Body of pancreas (tissue), 4 donors: Measurements from ENCODE around the gene INPP5K. TPM values are rescaled to one million over a fixed set of nuclear protein-coding genes. Genes with fewer than 3 reads are reported as not detected.
A peak's percentile ranks its signal among the peaks of the same experiment; 100 is the strongest.
"Not testable (repeated sequence)": the region's sequence is repeated elsewhere in the genome, so short reads cannot be mapped to it uniquely, and the experiment has no call there.

Experiments
- ATAC-seq: fragments of 150-250 bp; one replicate; pipeline ENCODE4 v1.9.1; 2016
- DNase-seq, 4 donors: peaks; one replicate each; pipeline ENCODE4 v3.0.0-alpha.2; 2019
- H3K27ac ChIP-seq, 4 donors: fragments of 200-600 bp; sonication (generic); 1 replicate in 3 of 4; 2 replicates in 1 of 4; pipeline versions ENCODE4 v1.5.1 to v1.6.1; 2016 to 2019; ENCODE audit warnings: mild to moderate bottlenecking in 1 of 4, mixed read lengths in 1 of 4, moderate library complexity in 1 of 4
- H3K27me3 ChIP-seq, 2 donors: fragments of 200-600 bp; sonication (generic); one replicate each; pipeline ENCODE4 v1.6.0; 2016; ENCODE audit warnings: mild to moderate bottlenecking in 1 of 2
- H3K36me3 ChIP-seq, 2 donors: fragments of 200-600 bp; sonication (generic); replicated peaks in 1 of 2; 2 replicates each; pipeline ENCODE4 v1.5.1; 2016; ENCODE audit warnings: low read depth in 2 of 2; ENCODE audit not compliant: insufficient read depth in 1 of 2
- H3K4me1 ChIP-seq: fragments of 200-600 bp; sonication (generic); one replicate; pipeline ENCODE4 v1.6.0; 2016
- H3K4me3 ChIP-seq, 2 donors: fragments of 200-600 bp; sonication (generic); 1 replicate in 1 of 2; 2 replicates in 1 of 2; pipeline ENCODE4 v1.5.1; 2016 to 2019
- H3K9me3 ChIP-seq, 3 donors: fragments of 200-600 bp; sonication (generic); 1 replicate in 2 of 3; 2 replicates in 1 of 3; pipeline ENCODE4 v1.5.1; 2016
- CTCF ChIP-seq, 7 experiments: fragments of 450-650 bp in 4 of 7; fragments of 200-600 bp in 3 of 7; sonication (generic) in 3 of 7; IDR thresholded peaks; one replicate each; pipeline ENCODE4 v1.5.1; 2016 to 2019; ENCODE audit warnings: antibody characterized with exemption in 7 of 7
- POLR2A ChIP-seq, 3 donors: fragments of 450-650 bp; IDR thresholded peaks; one replicate each; pipeline ENCODE4 v1.6.1; 2016; ENCODE audit warnings: antibody characterized with exemption in 3 of 3, mild to moderate bottlenecking in 2 of 3
- WGBS, 2 donors: methylation state at CpG; one replicate each; pipeline ENCODE4 v1.1.5; 2017; 5-methylcytosine and 5-hydroxymethylcytosine counted together
- intact Hi-C: fragments of 100-400 bp; cut with DNase I; formaldehyde crosslinking; loops from one replicate; pipeline ENCODE4 v1.15.1; 2023
- total RNA-seq, 2 donors: library from RNA; depleted of rRNA; stranded (reverse); fragments of >200 nt; gene quantifications; one replicate each; pipeline ENCODE4 v1.1.0, GENCODE V29; 2016

Gene INPP5K
- total RNA-seq, 2 donors from 2014 or later, result 26.4 to 34.2 TPM

- Histone ChIP-seq H3K36me3 (no peaks in the 10 kb centered on the region), H3K4me1 (peaks cover 45% of the 10 kb centered on the region), H3K27ac (peak overlapping the region in 2 of 4 donors; percentile 96), H3K4me3 (no peak overlapping the region), H3K27me3 (no peaks in the 10 kb centered on the region), H3K9me3 (no peaks in the 10 kb centered on the region)
- no peak for TF ChIP-seq CTCF (IDR thresholded peaks at IDR 0.05)
- no peak for TF ChIP-seq POLR2A (IDR thresholded peaks at IDR 0.05)
- WGBS, 2 donors, result 62 to 70% methylated on average over 9 of the region's 9 CpGs
- ATAC-seq (no peak), DNase-seq (no peak)
- intact Hi-C loops, result no loop called here
These were observed 61.9 kb downstream of the INPP5K start for GRCh38 chr17:1454541-1454940.

- intact Hi-C loops, ATAC-seq, H3K36me3 ChIP-seq, H3K9me3 ChIP-seq, H3K27me3 ChIP-seq, H3K27ac ChIP-seq, DNase-seq, H3K4me3 ChIP-seq: not testable (repeated sequence)
- peaks cover 45% of the 10 kb centered on the region for H3K4me1 ChIP-seq
- WGBS, 2 donors, result 86 to 92% methylated on average over 9 to 11 of the region's 11 CpGs
These were observed 62.7 kb downstream of the INPP5K start for GRCh38 chr17:1453694-1454093.

GRCh38 chr17:1452836-1453235 lies 63.6 kb downstream of the INPP5K start:
- Histone ChIP-seq H3K36me3 (no peaks in the 10 kb centered on the region), H3K4me3 (no peak overlapping the region), H3K9me3 (no peaks in the 10 kb centered on the region), H3K27ac (peak overlapping the region in 1 of 4 donors; percentile 5), H3K4me1 (peaks cover 46% of the 10 kb centered on the region), H3K27me3 (no peaks in the 10 kb centered on the region)
- WGBS, 2 donors, result 45 to 53% methylated on average over 5 of the region's 5 CpGs
- ATAC-seq (no peak), DNase-seq (no peak)
- TF ChIP-seq POLR2A (IDR thresholded peaks at IDR 0.05) (no peak), CTCF (IDR thresholded peaks at IDR 0.05) (no peak)
- intact Hi-C loops, result no loop called here

GRCh38 chr17:1450261-1450660 lies 66.2 kb downstream of the INPP5K start:
- H3K27ac ChIP-seq, H3K9me3 ChIP-seq, H3K4me3 ChIP-seq, DNase-seq, H3K27me3 ChIP-seq, H3K36me3 ChIP-seq, intact Hi-C loops, ATAC-seq: not testable (repeated sequence)
- peaks cover 38% of the 10 kb centered on the region for H3K4me1 ChIP-seq
- 94 to 96% methylated on average over 20 to 21 of the region's 21 CpGs for WGBS, 2 donors

- H3K36me3 ChIP-seq, result no peaks in the 10 kb centered on the region
- H3K27me3 ChIP-seq, result no peaks in the 10 kb centered on the region
- peaks cover 31% of the 10 kb centered on the region for H3K4me1 ChIP-seq
- TF ChIP-seq CTCF (IDR thresholded peaks at IDR 0.05) (no peak), POLR2A (IDR thresholded peaks at IDR 0.05) (no peak)
- no peak overlapping the region for H3K4me3 ChIP-seq
- WGBS, 2 donors, result 81 to 85% methylated on average over 5 of the region's 5 CpGs
- no peak overlapping the region for H3K27ac ChIP-seq
- no peak for ATAC-seq
- DNase-seq, result no peak
- no peaks in the 10 kb centered on the region for H3K9me3 ChIP-seq
- intact Hi-C loops, result no loop called here
These were observed 66.9 kb downstream of the INPP5K start for GRCh38 chr17:1449412-1449967.

- no peak for ATAC-seq
These were observed 69.4 kb downstream of the INPP5K start for GRCh38 chr17:1447052-1447451.

More at GRCh38 chr17:1447052-1447451, 69.4 kb downstream of the INPP5K start:
- WGBS, 2 donors, result 57 to 87% methylated on average over 7 of the region's 7 CpGs
- no peak overlapping the region for H3K4me3 ChIP-seq
- H3K9me3 ChIP-seq, result no peaks in the 10 kb centered on the region
- no peaks in the 10 kb centered on the region for H3K36me3 ChIP-seq
- H3K27ac ChIP-seq, result peak overlapping the region in 1 of 4 donors; percentile 28
- peaks cover 8% of the 10 kb centered on the region for H3K4me1 ChIP-seq
- H3K27me3 ChIP-seq, result no peaks in the 10 kb centered on the region
- no peak for TF ChIP-seq CTCF (IDR thresholded peaks at IDR 0.05)
- no peak for DNase-seq
- intact Hi-C loops, result no loop called here
